ENCODE results near the gene ST6GALNAC3. TPM values are rescaled to one million over a fixed set of nuclear protein-coding genes. Genes with fewer than 3 reads are reported as not detected.

The ST6GALNAC3 gene
- total RNA-seq, 1 experiment from 2014 or later: 0.82 TPM

GRCh38 chr1:76622774-76623528 lies 548.4 kb downstream of the ST6GALNAC3 start:
- BruUV-seq (replicated peaks): no TSS peak
- no peaks in the 10 kb centered on the region for H3K27me3 Mint-ChIP-seq (ENCODE audit: insufficient read depth, unreplicated experiment)
- H3K36me3 Mint-ChIP-seq (ENCODE audit: insufficient read depth, unreplicated experiment): no peaks in the 10 kb centered on the region
- H3K27ac Mint-ChIP-seq (ENCODE audit: low read depth, unreplicated experiment): no peak overlapping the region
- H3K4me3 Mint-ChIP-seq (ENCODE audit: unreplicated experiment): no peak overlapping the region
- TF ChIP-seq, protein P1, sequence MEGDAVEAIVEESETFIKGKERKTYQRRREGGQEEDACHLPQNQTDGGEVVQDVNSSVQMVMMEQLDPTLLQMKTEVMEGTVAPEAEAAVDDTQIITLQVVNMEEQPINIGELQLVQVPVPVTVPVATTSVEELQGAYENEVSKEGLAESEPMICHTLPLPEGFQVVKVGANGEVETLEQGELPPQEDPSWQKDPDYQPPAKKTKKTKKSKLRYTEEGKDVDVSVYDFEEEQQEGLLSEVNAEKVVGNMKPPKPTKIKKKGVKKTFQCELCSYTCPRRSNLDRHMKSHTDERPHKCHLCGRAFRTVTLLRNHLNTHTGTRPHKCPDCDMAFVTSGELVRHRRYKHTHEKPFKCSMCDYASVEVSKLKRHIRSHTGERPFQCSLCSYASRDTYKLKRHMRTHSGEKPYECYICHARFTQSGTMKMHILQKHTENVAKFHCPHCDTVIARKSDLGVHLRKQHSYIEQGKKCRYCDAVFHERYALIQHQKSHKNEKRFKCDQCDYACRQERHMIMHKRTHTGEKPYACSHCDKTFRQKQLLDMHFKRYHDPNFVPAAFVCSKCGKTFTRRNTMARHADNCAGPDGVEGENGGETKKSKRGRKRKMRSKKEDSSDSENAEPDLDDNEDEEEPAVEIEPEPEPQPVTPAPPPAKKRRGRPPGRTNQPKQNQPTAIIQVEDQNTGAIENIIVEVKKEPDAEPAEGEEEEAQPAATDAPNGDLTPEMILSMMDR (IDR thresholded peaks at IDR 0.05; ENCODE audit: unreplicated experiment): no peak
- no peak for DNase-seq (ENCODE audit: unreplicated experiment)
- ChIA-PET CTCF (interaction anchor here (0.6 to 1.1 kb wide), 2 partner anchors 12 to 37 kb away, joined by 3 read pairs; no protein-coding TSS in a partner anchor), POLR2A (interaction anchor here (0.6 kb wide), 1 partner anchor 47 kb away, joined by 3 read pairs; no protein-coding TSS in a partner anchor)
- H3K9me3 Mint-ChIP-seq (ENCODE audit: unreplicated experiment): no peaks in the 10 kb centered on the region
- peaks cover 6% of the 10 kb centered on the region for H3K4me1 Mint-ChIP-seq (ENCODE audit: insufficient read depth, unreplicated experiment)
- intact Hi-C loops (cut with micrococcal nuclease): no loop called here

- no peaks in the 10 kb centered on the region for H3K9me3 Mint-ChIP-seq (ENCODE audit: unreplicated experiment)
- no TSS peak for BruUV-seq (replicated peaks)
- no peaks in the 10 kb centered on the region for H3K27me3 Mint-ChIP-seq (ENCODE audit: insufficient read depth, unreplicated experiment)
- peaks cover 6% of the 10 kb centered on the region for H3K4me1 Mint-ChIP-seq (ENCODE audit: insufficient read depth, unreplicated experiment)
- POLR2A ChIA-PET: no interaction called here
- no peak for DNase-seq (ENCODE audit: unreplicated experiment)
- H3K27ac Mint-ChIP-seq (ENCODE audit: low read depth, unreplicated experiment): no peak overlapping the region
- TF ChIP-seq, protein P1 (IDR thresholded peaks at IDR 0.05; ENCODE audit: unreplicated experiment): no peak
- H3K36me3 Mint-ChIP-seq (ENCODE audit: insufficient read depth, unreplicated experiment): no peaks in the 10 kb centered on the region
- intact Hi-C loops (cut with micrococcal nuclease): no loop called here
- no peak overlapping the region for H3K4me3 Mint-ChIP-seq (ENCODE audit: unreplicated experiment)
- CTCF ChIA-PET: interaction anchor here (0.7 kb wide), 1 partner anchor 462 kb away, joined by 4 read pairs; no protein-coding TSS in a partner anchor
Observed at GRCh38 chr1:76625886-76626678, 551.5 kb downstream of the ST6GALNAC3 start.

DNA sequence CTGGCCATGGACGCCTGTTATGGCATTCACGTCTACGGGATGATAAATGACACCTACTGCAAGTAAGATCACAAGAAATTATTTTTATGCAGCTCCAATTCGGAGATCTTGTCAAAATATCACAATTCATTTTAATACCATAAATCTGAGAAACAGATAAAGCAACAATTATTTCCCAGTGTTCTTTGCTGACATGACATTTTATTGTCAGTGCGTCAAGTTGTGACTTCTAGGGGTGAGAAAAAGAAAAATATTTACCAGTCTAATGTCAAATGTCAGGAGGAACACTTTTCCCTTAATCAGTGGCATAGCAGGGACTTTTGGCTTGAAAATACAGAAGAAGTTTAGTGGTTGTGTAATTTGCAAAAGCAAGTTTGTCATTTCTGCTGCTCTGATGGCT lies 553.0 kb downstream of the ST6GALNAC3 start:
- Mint-ChIP-seq H3K4me1 (ENCODE audit: insufficient read depth, unreplicated experiment) (peaks cover 6% of the 10 kb centered on the region), H3K27ac (ENCODE audit: low read depth, unreplicated experiment) (no peak overlapping the region), H3K27me3 (ENCODE audit: insufficient read depth, unreplicated experiment) (no peaks in the 10 kb centered on the region), H3K36me3 (ENCODE audit: insufficient read depth, unreplicated experiment) (no peaks in the 10 kb centered on the region), H3K4me3 (ENCODE audit: unreplicated experiment) (no peak overlapping the region), H3K9me3 (ENCODE audit: unreplicated experiment) (no peaks in the 10 kb centered on the region)
- BruUV-seq (replicated peaks): no TSS peak
- ChIA-PET POLR2A (no interaction called here), CTCF (interaction anchor here (0.8 kb wide), 1 partner anchor 12 kb away, joined by 3 read pairs; no protein-coding TSS in a partner anchor)
- TF ChIP-seq, protein P1 (IDR thresholded peaks at IDR 0.05; ENCODE audit: unreplicated experiment): no peak
- intact Hi-C loops (cut with micrococcal nuclease): no loop called here
- no peak for DNase-seq (ENCODE audit: unreplicated experiment)

GRCh38 chr1:76627901-76628300 lies 553.4 kb downstream of the ST6GALNAC3 start:
- H3K36me3 Mint-ChIP-seq (ENCODE audit: insufficient read depth, unreplicated experiment): no peaks in the 10 kb centered on the region

More at GRCh38 chr1:76627901-76628300, 553.4 kb downstream of the ST6GALNAC3 start:
- Mint-ChIP-seq H3K27me3 (ENCODE audit: insufficient read depth, unreplicated experiment) (no peaks in the 10 kb centered on the region), H3K4me3 (ENCODE audit: unreplicated experiment) (no peak overlapping the region), H3K4me1 (ENCODE audit: insufficient read depth, unreplicated experiment) (peaks cover 6% of the 10 kb centered on the region), H3K9me3 (ENCODE audit: unreplicated experiment) (no peaks in the 10 kb centered on the region), H3K27ac (ENCODE audit: low read depth, unreplicated experiment) (no peak overlapping the region)
- ChIA-PET POLR2A (no interaction called here), CTCF (interaction anchor here (0.8 kb wide), 1 partner anchor 13 kb away, joined by 3 read pairs; no protein-coding TSS in a partner anchor)
- TF ChIP-seq, protein P1 (IDR thresholded peaks at IDR 0.05; ENCODE audit: unreplicated experiment): no peak
- no peak for DNase-seq (ENCODE audit: unreplicated experiment)
- BruUV-seq (replicated peaks): no TSS peak
- intact Hi-C loops (cut with micrococcal nuclease): no loop called here

All from MCF 10A (cell line).